Measurements from ENCODE around the gene ADGRB2. TPM values are rescaled to one million over a fixed set of nuclear protein-coding genes. Genes with fewer than 3 reads are reported as not detected.

The ADGRB2 gene
- total and polyA plus RNA-seq, 2 donors, result 6.1 to 13.4 TPM

GRCh38 chr1:31790641-31791091, 26.5 kb upstream of the ADGRB2 start:
- Histone ChIP-seq H3K36me3 (ENCODE audit: insufficient read depth) (no peaks in the 10 kb centered on the region), H3K27ac (ENCODE audit: low read depth) (no peak overlapping the region), H3K4me1 (ENCODE audit: insufficient read depth) (no peaks in the 10 kb centered on the region), H3K4me3 (ENCODE audit: low read depth, low read length) (no peak overlapping the region)
- DNase-seq (ENCODE audit: extremely low spot score), result no peak
- WGBS, result 89% methylated on average over 11 of the region's 11 CpGs

- 87% methylated on average over 3 of the region's 3 CpGs for WGBS
- Histone ChIP-seq H3K27ac (ENCODE audit: low read depth) (no peak overlapping the region), H3K4me1 (ENCODE audit: insufficient read depth) (no peaks in the 10 kb centered on the region), H3K4me3 (ENCODE audit: low read depth, low read length) (no peak overlapping the region), H3K36me3 (ENCODE audit: insufficient read depth) (no peaks in the 10 kb centered on the region)
- DNase-seq (ENCODE audit: extremely low spot score), result no peak
These were observed 26.0 kb upstream of the ADGRB2 start for GRCh38 chr1:31790140-31790539.

- Histone ChIP-seq H3K36me3 (ENCODE audit: insufficient read depth) (no peaks in the 10 kb centered on the region), H3K4me1 (ENCODE audit: insufficient read depth) (no peaks in the 10 kb centered on the region), H3K27ac (ENCODE audit: low read depth) (no peak overlapping the region), H3K4me3 (ENCODE audit: low read depth, low read length) (peak overlapping the region; percentile 50)
- DNase-seq (ENCODE audit: extremely low spot score), result peak; percentile 84
- 15% methylated on average over 26 of the region's 26 CpGs for WGBS
These were observed 25.3 kb upstream of the ADGRB2 start for GRCh38 chr1:31789259-31790065.

- no peak overlapping the region for H3K27ac ChIP-seq (ENCODE audit: low read depth)
- no peak for DNase-seq (ENCODE audit: extremely low spot score)
These were observed 24.7 kb upstream of the ADGRB2 start for GRCh38 chr1:31788825-31789256.

GRCh38 chr1:31788138-31788824, 24.1 kb upstream of the ADGRB2 start:
- Histone ChIP-seq H3K36me3 (ENCODE audit: insufficient read depth) (no peaks in the 10 kb centered on the region), H3K27ac (ENCODE audit: low read depth) (peak overlapping the region; percentile 83), H3K4me3 (ENCODE audit: low read depth, low read length) (peak overlapping the region; percentile 50), H3K4me1 (ENCODE audit: insufficient read depth) (no peaks in the 10 kb centered on the region)
- DNase-seq (ENCODE audit: extremely low spot score), result peak; percentile 75
- 2% methylated on average over 39 of the region's 39 CpGs for WGBS

More at GRCh38 chr1:31788825-31789256, 24.7 kb upstream of the ADGRB2 start:
- under 1% methylated on average over 22 of the region's 22 CpGs for WGBS
- Histone ChIP-seq H3K36me3 (ENCODE audit: insufficient read depth) (no peaks in the 10 kb centered on the region), H3K4me1 (ENCODE audit: insufficient read depth) (no peaks in the 10 kb centered on the region), H3K4me3 (ENCODE audit: low read depth, low read length) (peak overlapping the region; percentile 50)

- H3K4me1 ChIP-seq (ENCODE audit: insufficient read depth), result no peaks in the 10 kb centered on the region
- DNase-seq (ENCODE audit: extremely low spot score), result no peak
- no peak overlapping the region for H3K27ac ChIP-seq (ENCODE audit: low read depth)
- no peak overlapping the region for H3K4me3 ChIP-seq (ENCODE audit: low read depth, low read length)
- 44% methylated on average over 1 of the region's 1 CpG for WGBS
- no peaks in the 10 kb centered on the region for H3K36me3 ChIP-seq (ENCODE audit: insufficient read depth)
These were observed 23.6 kb upstream of the ADGRB2 start for GRCh38 chr1:31787786-31788137.

GRCh38 chr1:31787261-31787660, 23.1 kb upstream of the ADGRB2 start:
- no peak overlapping the region for H3K27ac ChIP-seq (ENCODE audit: low read depth)

GRCh38 chr1:31786366-31787060, 22.4 kb upstream of the ADGRB2 start:
- Histone ChIP-seq H3K4me1 (ENCODE audit: insufficient read depth) (no peaks in the 10 kb centered on the region), H3K36me3 (ENCODE audit: insufficient read depth) (no peaks in the 10 kb centered on the region), H3K4me3 (ENCODE audit: low read depth, low read length) (no peak overlapping the region), H3K27ac (ENCODE audit: low read depth) (no peak overlapping the region)
- WGBS, result 89% methylated on average over 16 of the region's 16 CpGs
- DNase-seq (ENCODE audit: extremely low spot score), result no peak

More at GRCh38 chr1:31787261-31787660, 23.1 kb upstream of the ADGRB2 start:
- H3K36me3 ChIP-seq (ENCODE audit: insufficient read depth), result no peaks in the 10 kb centered on the region
- no peak for DNase-seq (ENCODE audit: extremely low spot score)
- no peak overlapping the region for H3K4me3 ChIP-seq (ENCODE audit: low read depth, low read length)
- 83% methylated on average over 3 of the region's 3 CpGs for WGBS
- H3K4me1 ChIP-seq (ENCODE audit: insufficient read depth), result no peaks in the 10 kb centered on the region

GRCh38 chr1:31785947-31786290, 21.8 kb upstream of the ADGRB2 start:
- Histone ChIP-seq H3K27ac (ENCODE audit: low read depth) (no peak overlapping the region), H3K4me1 (ENCODE audit: insufficient read depth) (no peaks in the 10 kb centered on the region), H3K4me3 (ENCODE audit: low read depth, low read length) (no peak overlapping the region), H3K36me3 (ENCODE audit: insufficient read depth) (no peaks in the 10 kb centered on the region)
- no peak for DNase-seq (ENCODE audit: extremely low spot score)
- WGBS, result 81% methylated on average over 3 of the region's 3 CpGs

GRCh38 chr1:31785020-31785946, 21.1 kb upstream of the ADGRB2 start:
- WGBS, result 81% methylated on average over 20 of the region's 20 CpGs
- no peaks in the 10 kb centered on the region for H3K36me3 ChIP-seq (ENCODE audit: insufficient read depth)
- H3K4me1 ChIP-seq (ENCODE audit: insufficient read depth), result no peaks in the 10 kb centered on the region
- no peak for DNase-seq (ENCODE audit: extremely low spot score)
- no peak overlapping the region for H3K27ac ChIP-seq (ENCODE audit: low read depth)
- H3K4me3 ChIP-seq (ENCODE audit: low read depth, low read length), result no peak overlapping the region

GRCh38 chr1:31784356-31785019, 20.3 kb upstream of the ADGRB2 start:
- no peaks in the 10 kb centered on the region for H3K36me3 ChIP-seq (ENCODE audit: insufficient read depth)
- WGBS, result 86% methylated on average over 4 of the region's 4 CpGs
- no peak overlapping the region for H3K4me3 ChIP-seq (ENCODE audit: low read depth, low read length)
- H3K4me1 ChIP-seq (ENCODE audit: insufficient read depth), result no peaks in the 10 kb centered on the region
- DNase-seq (ENCODE audit: extremely low spot score), result no peak
- H3K27ac ChIP-seq (ENCODE audit: low read depth), result no peak overlapping the region

- no peak for DNase-seq (ENCODE audit: extremely low spot score)
- 93% methylated on average over 3 of the region's 3 CpGs for WGBS
These were observed 19.7 kb upstream of the ADGRB2 start for GRCh38 chr1:31783846-31784245.

More at GRCh38 chr1:31783846-31784245, 19.7 kb upstream of the ADGRB2 start:
- no peak overlapping the region for H3K27ac ChIP-seq (ENCODE audit: low read depth)
- H3K36me3 ChIP-seq (ENCODE audit: insufficient read depth), result no peaks in the 10 kb centered on the region
- H3K4me1 ChIP-seq (ENCODE audit: insufficient read depth), result no peaks in the 10 kb centered on the region
- H3K4me3 ChIP-seq (ENCODE audit: low read depth, low read length), result no peak overlapping the region

All from urinary bladder (tissue), 4 donors.